ENCODE data around the gene ICOS. TPM values are rescaled to one million over a fixed set of nuclear protein-coding genes. Genes with fewer than 3 reads are reported as not detected.

ICOS gene
- total and polyA plus RNA-seq, 2 experiments from 2014 or later = not detected

GRCh38 chr2:203898657-203899056 lies 37.9 kb upstream of the ICOS start:
- no peak overlapping the region for H3K27ac ChIP-seq
- DNase-seq (ENCODE audit: low read depth in 1 of 2, low spot score in 1 of 2) = no peak
- no peaks in the 10 kb centered on the region for H3K4me1 ChIP-seq (ENCODE audit: low read depth)
- H3K27me3 ChIP-seq = no peaks in the 10 kb centered on the region
- no peaks in the 10 kb centered on the region for H3K9me3 ChIP-seq (ENCODE audit: low read depth)
- H3K4me3 ChIP-seq = no peak overlapping the region
- TF ChIP-seq, protein P1, sequence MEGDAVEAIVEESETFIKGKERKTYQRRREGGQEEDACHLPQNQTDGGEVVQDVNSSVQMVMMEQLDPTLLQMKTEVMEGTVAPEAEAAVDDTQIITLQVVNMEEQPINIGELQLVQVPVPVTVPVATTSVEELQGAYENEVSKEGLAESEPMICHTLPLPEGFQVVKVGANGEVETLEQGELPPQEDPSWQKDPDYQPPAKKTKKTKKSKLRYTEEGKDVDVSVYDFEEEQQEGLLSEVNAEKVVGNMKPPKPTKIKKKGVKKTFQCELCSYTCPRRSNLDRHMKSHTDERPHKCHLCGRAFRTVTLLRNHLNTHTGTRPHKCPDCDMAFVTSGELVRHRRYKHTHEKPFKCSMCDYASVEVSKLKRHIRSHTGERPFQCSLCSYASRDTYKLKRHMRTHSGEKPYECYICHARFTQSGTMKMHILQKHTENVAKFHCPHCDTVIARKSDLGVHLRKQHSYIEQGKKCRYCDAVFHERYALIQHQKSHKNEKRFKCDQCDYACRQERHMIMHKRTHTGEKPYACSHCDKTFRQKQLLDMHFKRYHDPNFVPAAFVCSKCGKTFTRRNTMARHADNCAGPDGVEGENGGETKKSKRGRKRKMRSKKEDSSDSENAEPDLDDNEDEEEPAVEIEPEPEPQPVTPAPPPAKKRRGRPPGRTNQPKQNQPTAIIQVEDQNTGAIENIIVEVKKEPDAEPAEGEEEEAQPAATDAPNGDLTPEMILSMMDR (IDR thresholded peaks at IDR 0.05; ENCODE audit: low read depth, low read length) = no peak
- no peaks in the 10 kb centered on the region for H3K36me3 ChIP-seq

GRCh38 chr2:203900253-203900652 lies 36.3 kb upstream of the ICOS start:
- DNase-seq (ENCODE audit: low read depth in 1 of 2, low spot score in 1 of 2) = no peak
- Histone ChIP-seq H3K36me3 (no peaks in the 10 kb centered on the region), H3K27ac (no peak overlapping the region), H3K27me3 (no peaks in the 10 kb centered on the region), H3K4me3 (no peak overlapping the region), H3K4me1 (ENCODE audit: low read depth) (no peaks in the 10 kb centered on the region), H3K9me3 (ENCODE audit: low read depth) (no peaks in the 10 kb centered on the region)
- TF ChIP-seq, protein P1 (IDR thresholded peaks at IDR 0.05; ENCODE audit: low read depth, low read length) = no peak

GRCh38 chr2:203904022-203904421 lies 32.5 kb upstream of the ICOS start:
- Histone ChIP-seq H3K4me1 (ENCODE audit: low read depth) (no peaks in the 10 kb centered on the region), H3K36me3 (no peaks in the 10 kb centered on the region), H3K27ac (no peak overlapping the region), H3K9me3 (ENCODE audit: low read depth) (no peaks in the 10 kb centered on the region), H3K27me3 (no peaks in the 10 kb centered on the region), H3K4me3 (no peak overlapping the region)
- TF ChIP-seq, protein P1 (IDR thresholded peaks at IDR 0.05; ENCODE audit: low read depth, low read length) = no peak
- no peak for DNase-seq (ENCODE audit: low read depth in 1 of 2, low spot score in 1 of 2)

GRCh38 chr2:203905656-203906055 lies 30.9 kb upstream of the ICOS start:
- Histone ChIP-seq H3K27ac (no peak overlapping the region), H3K27me3 (no peaks in the 10 kb centered on the region), H3K4me1 (ENCODE audit: low read depth) (no peaks in the 10 kb centered on the region), H3K36me3 (no peaks in the 10 kb centered on the region), H3K4me3 (no peak overlapping the region), H3K9me3 (ENCODE audit: low read depth) (no peaks in the 10 kb centered on the region)
- TF ChIP-seq, protein P1 (IDR thresholded peaks at IDR 0.05; ENCODE audit: low read depth, low read length) = no peak
- DNase-seq (ENCODE audit: low read depth in 1 of 2, low spot score in 1 of 2) = no peak

GRCh38 chr2:203908066-203908796 lies 28.3 kb upstream of the ICOS start:
- Histone ChIP-seq H3K9me3 (ENCODE audit: low read depth) (no peaks in the 10 kb centered on the region), H3K27ac (no peak overlapping the region), H3K27me3 (no peaks in the 10 kb centered on the region), H3K4me3 (no peak overlapping the region), H3K4me1 (ENCODE audit: low read depth) (no peaks in the 10 kb centered on the region), H3K36me3 (no peaks in the 10 kb centered on the region)
- no peak for DNase-seq (ENCODE audit: low read depth in 1 of 2, low spot score in 1 of 2)
- TF ChIP-seq, protein P1 (IDR thresholded peaks at IDR 0.05; ENCODE audit: low read depth, low read length) = no peak
